ENCODE data around the gene EHD3. TPM values are rescaled to one million over a fixed set of nuclear protein-coding genes. Genes with fewer than 3 reads are reported as not detected.

The EHD3 gene
- total RNA-seq, 1 donor from 2014 or later: 5.6 TPM

- no peak for DNase-seq (ENCODE audit: low read depth)
Measured at GRCh38 chr2:31254237-31255203, 20.6 kb downstream of the EHD3 start.

DNA sequence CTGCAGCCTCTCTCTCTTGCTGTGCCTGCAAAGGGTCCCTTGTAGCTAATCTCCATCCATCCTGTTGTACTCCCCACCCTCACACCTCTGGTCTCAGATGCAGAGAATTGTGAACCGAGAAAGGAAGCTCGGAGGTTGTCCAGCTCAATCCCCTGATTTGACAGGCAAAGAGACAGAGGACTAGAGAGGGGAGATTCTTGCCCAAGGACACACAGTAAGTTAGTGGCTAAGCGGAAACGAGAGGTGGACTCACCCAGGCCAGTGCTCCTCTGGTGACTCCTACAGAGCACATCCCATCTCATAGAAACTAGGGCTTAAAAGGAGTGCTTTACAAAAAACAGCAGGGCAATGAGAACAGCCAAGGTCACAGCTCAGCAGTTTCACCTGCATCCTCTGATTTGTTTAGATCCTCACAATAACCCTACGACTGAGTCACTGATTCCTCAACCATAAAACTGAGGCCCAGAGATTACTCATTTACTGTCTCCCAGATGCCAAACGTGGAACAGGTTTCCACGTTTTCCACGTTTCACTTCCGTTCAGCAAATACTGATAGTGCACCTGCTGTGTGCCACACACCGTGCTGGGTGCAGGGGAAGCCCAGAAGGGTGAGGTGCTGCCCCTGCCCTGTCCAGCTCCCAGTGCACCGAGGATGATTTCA is 22.1 kb downstream of the EHD3 start:
- DNase-seq (ENCODE audit: low read depth): no peak

DNA sequence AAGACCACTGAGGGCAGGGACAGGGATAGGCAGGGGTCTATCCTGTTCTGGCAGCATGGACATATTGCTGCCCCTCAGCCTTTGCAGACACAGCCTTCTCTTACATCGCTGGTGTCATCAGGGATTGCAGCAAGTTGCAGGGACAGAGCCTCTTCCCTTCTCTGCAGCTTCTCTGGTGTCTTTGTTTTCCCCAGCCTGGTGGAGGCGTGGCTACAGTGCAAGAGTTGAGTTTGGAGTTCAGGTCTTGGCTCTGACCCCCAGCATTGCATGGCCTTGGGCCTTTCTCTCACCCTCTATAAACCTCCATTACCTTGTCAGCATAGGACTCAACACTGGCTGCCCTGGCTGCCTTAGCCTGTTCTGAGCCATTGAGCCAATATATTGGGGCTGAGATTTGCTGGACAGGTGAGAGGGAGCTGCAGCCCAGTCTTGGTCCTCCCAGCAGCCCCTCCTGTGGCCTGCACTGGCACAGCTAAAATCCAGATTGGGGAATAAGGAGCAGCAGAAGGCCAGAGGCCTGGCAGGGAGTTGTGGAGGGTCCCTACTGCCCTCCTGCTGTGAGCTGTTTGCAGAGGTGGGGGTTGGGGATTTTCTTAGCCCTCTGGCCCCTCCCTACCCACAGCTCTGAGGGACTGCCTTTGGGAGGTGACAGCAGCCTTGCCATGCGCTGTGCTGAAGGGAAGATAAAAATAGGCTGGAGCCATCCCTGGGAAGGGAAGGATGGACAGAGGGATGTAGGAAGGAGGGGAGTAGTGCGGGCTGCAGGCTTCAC is 22.8 kb downstream of the EHD3 start:
- no peak for DNase-seq (ENCODE audit: low read depth)

DNA sequence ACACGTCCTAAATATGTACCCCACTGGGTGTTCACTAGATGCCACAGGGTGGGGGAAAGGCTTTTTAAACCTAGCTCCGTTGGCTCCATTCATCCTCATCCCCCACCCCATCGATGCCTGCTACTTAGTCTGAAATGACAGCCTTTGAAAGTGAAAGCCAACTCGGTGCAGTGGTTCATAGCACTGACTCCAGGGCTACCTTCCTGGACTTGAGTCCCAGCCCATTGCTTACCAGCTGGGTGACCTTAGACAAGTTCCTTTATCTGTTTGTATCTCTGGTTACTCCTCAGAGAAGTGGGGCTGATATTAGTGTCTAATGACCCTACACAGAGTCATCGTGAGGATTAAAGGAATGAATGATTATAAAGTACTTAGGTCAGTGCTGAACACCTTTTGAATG is 24.4 kb downstream of the EHD3 start:
- DNase-seq (ENCODE audit: low read depth): no peak

DNA sequence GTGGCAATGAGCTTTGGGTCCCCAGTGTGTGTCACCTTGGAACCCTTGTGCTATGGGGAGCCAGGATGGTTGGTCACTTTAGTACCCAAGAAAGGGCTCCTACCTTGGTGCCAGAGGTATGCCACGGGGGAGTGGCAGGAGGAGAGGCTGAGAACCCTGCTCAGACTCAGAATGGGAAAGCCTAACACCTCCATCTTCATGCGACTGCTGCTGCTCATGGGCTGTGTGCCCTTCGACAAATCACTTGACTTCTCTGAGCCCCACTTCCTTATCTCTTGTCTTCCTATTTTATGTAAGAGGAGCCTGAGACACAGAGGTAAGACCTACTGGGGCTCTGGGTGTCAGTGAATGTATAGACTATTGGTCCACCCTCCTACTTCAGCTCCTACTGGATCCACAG is 25.1 kb downstream of the EHD3 start:
- DNase-seq (ENCODE audit: low read depth): no peak

- no peak for DNase-seq (ENCODE audit: low read depth)
Measured at GRCh38 chr2:31260870-31261269, 26.9 kb downstream of the EHD3 start.

DNA sequence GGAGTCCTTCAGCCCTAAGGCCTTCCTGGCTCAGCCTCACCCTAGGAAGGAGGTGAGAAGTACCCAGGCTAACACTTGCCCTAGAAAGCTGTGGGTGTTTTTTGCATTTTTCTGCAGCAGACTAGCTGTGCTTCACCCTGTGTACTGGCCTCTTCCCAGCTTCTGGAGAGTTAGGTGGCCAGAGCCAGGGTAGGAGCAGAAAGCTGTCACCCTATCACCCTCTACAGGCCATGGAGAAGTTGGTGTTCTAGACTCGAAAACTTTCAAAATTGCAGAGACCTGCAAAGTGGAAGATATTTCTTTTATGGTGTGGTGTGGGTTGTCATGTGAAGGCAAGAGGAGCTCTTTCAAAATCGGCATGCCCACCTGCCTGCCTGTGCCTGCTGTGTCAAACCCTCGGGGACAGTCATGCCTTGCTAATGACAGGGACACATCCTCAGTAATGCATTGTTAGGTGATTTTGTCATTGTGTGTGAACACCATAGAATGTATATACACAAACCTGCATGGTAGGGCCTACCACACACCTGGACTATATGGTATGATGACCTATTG is 29.8 kb downstream of the EHD3 start:
- DNase-seq (ENCODE audit: low read depth): no peak

- DNase-seq (ENCODE audit: low read depth): no peak
Measured at GRCh38 chr2:31265234-31265633, 31.3 kb downstream of the EHD3 start.

GRCh38 chr2:31266804-31267203 is 32.9 kb downstream of the EHD3 start:
- DNase-seq (ENCODE audit: low read depth): no peak

- DNase-seq (ENCODE audit: low read depth): no peak
Measured at GRCh38 chr2:31267437-31268120, 33.6 kb downstream of the EHD3 start.

- DNase-seq (ENCODE audit: low read depth): no peak
Measured at GRCh38 chr2:31268344-31268743, 34.4 kb downstream of the EHD3 start.

- no peak for DNase-seq (ENCODE audit: low read depth)
Measured at GRCh38 chr2:31269087-31269486, 35.1 kb downstream of the EHD3 start.

GRCh38 chr2:31270131-31270530 is 36.2 kb downstream of the EHD3 start:
- DNase-seq (ENCODE audit: low read depth): no peak

DNA sequence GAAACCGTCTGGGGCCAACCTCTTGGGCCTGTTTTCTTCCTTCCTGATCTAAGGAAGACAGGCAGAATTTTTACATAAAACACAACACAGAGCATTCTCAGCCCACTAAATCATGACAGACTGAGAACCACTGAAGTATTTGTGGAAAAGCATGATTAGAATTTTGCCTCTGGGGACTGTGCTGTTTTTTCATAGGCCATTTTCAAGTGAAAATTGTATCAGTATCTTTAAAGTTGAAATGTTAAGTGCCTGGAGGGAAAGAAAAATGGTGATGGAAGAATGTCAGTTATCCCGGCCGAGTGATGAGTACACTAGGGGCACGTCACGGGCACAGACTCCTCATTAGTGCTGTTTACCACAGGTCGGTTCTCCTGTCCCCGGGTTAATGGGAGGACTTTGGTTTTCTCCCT is 36.9 kb downstream of the EHD3 start:
- no peak for DNase-seq (ENCODE audit: low read depth)

DNA sequence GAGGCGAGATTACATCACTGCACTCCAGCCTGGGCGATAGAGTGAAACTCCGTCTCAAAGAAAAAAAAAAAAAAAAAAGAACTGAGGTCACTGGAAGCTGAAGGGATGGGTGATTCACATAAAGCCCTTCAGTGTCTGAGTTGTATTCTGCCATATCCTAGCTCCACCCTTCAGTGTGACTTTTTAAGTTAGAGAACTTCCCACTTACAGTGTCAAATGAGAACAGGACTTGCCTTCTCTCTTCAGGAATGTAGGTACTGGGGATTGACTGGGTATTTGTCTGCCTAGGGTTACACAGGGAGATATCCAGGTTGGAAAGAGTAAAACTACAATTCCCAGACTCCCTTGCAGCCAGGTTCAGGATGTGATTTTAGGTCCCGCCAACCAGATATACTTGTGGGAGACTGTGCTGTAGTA is 37.9 kb downstream of the EHD3 start:
- DNase-seq (ENCODE audit: low read depth): no peak

- peak; percentile 36 for DNase-seq (ENCODE audit: low read depth)
Measured at GRCh38 chr2:31274401-31275075, 40.6 kb downstream of the EHD3 start.

- peak; percentile 86 for DNase-seq (ENCODE audit: low read depth)
Measured at GRCh38 chr2:31275976-31276375, 42.0 kb downstream of the EHD3 start.

GRCh38 chr2:31277621-31278020 is 43.7 kb downstream of the EHD3 start:
- DNase-seq (ENCODE audit: low read depth): no peak

GRCh38 chr2:31282634-31283033 is 48.7 kb downstream of the EHD3 start:
- no peak for DNase-seq (ENCODE audit: low read depth)
